HG03175 (cell line): ENCODE data around the gene TNP1.

Source experiments
- ATAC-seq: cut with Tn5 transposase; IDR thresholded peaks from one replicate; pipeline ENCODE4 v1.9.1; 2021; ENCODE audit warnings: mild to moderate bottlenecking, moderate library complexity; ENCODE audit not compliant: unreplicated experiment

Gene TNP1

DNA sequence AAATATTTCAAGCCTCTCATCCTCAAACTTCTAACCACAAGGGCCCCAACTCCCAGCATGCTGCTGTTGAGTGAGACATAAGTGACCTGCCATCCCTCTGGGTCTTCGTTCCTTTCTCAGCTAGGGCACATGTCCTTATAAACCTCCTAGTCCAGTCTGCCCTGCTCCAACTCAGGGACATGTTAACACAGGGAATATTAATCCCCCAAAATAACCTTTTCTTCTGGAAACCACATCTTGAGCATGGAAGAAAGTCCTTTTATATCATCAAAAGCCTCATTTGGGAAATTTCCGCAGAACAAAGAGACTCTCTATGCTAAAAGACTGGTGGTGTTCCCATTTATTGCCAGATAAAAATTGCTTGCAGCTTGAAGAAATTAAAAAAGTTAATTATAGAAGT, 14.4 kb downstream of the TNP1 start:
- ATAC-seq, result no peak

DNA sequence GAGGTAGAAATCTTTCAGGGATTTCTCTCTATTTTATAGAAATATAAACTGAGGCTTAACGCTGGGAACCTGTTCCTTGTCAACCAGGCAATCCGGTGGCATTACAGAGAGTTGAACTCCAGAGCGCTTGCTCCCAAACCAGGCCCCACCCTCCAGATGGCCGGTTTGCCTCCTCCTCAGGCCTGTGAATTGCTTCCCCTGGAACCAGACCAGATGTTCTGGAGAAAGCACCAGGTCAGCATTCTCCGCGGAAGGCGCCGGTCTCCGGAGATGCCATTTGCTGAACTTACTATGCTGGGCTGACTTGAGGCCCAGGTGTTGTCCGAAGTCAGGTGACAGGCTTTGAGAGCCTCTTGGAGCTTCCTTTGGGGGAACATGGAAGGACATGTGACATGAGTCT, 17.2 kb downstream of the TNP1 start:
- ATAC-seq, result no peak

DNA sequence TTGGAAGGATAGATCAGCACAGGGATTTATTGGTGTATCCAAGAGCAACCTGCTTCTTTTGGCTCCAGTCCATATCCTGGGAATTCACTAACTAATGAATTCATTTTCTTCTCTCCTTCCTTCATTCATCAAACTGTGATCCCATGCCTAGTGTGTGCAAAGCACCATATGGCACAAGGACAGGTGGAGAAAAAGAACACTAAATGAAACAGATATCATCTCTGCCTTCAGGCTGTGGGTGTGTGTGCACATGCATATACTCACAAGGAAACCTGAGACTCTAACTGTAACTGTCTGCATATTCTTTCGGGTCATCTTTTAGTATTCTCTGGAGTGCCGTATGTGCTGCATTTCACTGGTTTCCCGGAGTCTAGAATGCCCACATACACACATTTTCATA, 20.2 kb downstream of the TNP1 start:
- no peak for ATAC-seq

DNA sequence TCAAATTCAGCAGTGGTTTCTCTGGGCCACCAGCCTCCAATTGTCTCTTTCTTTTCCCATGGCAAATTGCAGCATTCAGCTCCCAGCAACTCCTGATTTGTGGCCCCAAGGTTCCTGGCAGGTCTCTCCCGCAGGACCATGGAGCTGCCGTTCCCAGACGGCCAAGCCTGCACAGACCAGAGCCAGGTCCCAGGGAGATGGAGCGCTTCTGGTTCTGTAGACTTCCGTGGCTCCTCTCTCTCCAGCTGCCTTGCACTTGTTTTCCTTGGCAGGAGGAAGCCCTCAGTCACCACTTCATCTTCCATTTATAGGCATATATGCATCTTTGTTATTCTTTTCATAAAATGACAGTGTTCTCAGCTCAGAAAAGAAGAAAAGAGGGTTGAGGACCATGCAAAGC, 21.7 kb downstream of the TNP1 start:
- no peak for ATAC-seq

DNA sequence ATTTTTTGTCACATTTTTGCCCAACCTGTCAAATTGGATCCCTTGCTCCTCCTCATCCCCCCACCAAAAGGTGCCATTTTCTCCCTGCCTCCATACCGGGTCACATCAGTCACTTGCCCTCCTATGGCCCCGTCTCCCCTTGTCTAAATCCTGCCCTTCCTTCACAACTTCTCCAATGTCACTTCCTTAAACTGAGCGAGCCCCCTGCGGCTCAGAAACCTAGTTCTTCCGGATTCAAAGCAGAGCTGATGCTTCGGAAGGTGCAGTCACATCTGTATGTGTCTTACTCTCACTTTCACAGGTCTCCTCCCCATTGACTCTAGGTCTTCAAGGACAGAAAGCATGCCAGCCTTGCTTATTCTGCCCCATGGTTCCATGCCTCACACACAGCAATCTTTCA, 22.1 kb downstream of the TNP1 start:
- no peak for ATAC-seq

- no peak for ATAC-seq
Observed at GRCh38 chr2:216833061-216833460, 26.8 kb downstream of the TNP1 start.

- no peak for ATAC-seq
Observed at GRCh38 chr2:216830346-216830745, 29.5 kb downstream of the TNP1 start.

DNA sequence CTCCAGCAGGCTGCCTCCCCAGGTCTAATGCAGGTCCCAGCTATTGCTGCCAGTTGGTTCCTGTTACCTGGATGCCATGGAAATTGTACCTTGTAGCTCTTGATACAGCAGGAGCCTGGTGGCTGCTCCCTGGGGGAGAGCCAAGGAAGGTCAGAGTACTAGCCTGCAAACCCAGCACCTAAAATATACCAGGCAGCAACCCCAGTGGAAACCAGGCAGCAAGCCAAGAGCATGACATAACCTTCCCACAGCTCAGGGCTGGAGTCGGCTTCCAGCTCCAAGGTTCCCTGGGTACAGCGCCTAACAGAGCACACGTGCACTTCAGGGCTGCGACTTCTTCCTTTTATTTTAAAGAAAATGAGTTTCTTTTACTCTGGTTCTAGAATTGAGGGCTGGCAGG, 30.3 kb downstream of the TNP1 start:
- no peak for ATAC-seq

- ATAC-seq, result no peak
Observed at GRCh38 chr2:216827073-216827720, 32.7 kb downstream of the TNP1 start.

DNA sequence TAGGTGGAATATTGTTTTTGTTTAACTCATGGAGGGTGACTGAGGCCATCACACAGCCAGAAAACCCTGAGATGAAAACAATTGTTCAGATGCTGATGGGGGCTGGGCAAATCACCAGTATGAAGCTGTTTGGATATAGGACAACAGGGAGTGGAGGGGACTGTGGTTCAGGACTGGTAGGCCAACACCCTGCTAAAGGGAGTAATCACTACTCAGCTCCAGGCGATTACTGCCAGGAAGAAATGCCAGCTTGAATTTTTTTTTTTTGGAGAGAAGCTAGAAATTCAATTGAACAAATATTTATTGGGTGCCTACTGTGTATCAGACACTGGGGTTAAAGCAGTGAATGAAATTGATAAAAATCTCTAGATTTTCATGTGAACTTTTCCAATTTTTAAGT, 37.4 kb downstream of the TNP1 start:
- no peak for ATAC-seq

DNA sequence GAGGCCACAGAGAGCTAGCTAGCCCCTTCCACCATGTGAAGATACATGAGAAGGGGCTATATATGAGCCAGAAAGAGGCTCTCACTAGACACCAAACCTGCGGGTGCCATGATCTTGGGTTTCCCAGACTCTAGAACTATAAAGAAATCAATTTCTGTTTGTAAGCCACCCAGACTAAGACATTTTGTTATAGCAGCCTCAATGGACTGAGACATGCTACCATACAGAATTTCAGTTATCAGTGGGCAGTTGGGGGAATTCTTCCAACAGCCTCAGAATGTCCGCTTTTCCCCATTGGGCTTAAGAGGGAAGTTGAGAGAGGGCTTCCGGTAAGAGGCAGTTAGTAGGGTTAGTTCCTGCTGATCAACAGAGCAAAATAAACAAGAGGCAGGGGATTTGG, 39.2 kb downstream of the TNP1 start:
- ATAC-seq, result no peak

DNA sequence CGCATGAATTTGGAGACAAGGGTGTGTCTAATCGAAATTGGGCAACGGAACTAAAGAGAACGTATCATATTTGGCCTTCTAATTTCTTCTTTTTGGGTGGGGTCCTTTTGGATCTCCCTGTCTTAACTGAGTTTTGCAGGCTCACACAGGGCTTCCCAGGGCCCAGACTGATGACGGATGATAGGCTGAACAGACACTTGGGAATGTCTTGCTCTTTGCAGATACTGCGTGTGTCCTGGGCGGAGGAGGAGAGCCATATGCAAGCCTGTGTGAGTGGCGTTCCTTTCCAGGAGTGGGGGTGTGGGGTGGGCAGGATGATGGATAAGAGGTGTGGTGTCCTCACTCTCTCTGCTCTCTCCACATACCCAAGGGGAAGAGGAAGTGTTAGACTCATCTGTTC, 40.1 kb downstream of the TNP1 start:
- no peak for ATAC-seq

DNA sequence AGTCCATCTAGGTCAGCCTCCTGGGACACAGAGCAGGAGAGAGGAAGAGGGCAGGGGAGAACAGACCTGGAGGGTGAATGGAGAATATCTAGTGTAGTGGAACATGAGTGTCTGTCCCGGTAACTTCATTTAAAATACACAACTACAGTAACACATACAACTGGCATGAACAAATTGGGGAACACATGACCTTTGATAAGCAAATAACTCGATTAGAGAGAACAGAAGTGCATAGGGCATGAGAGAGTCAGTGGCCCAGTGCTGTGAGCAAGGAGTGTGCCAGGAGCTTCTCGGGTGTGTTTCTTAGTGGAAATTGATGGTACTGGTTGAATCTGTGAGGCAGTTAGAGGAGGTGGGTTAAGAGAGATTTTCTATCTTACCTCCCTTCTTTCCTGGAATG, 40.8 kb downstream of the TNP1 start:
- no peak for ATAC-seq

- no peak for ATAC-seq
Observed at GRCh38 chr2:216810399-216811160, 49.3 kb downstream of the TNP1 start.
